Activated CD4-positive, alpha-beta T cell treated with anti-CD3 and anti-CD28 coated beads, Interleukin-2, amount 10 ng/mL, durations not matched to agents 24 days and 14 days (primary cell): Measurements from ENCODE around the gene GRIK4. TPM values are rescaled to one million over a fixed set of nuclear protein-coding genes. Genes with fewer than 3 reads are reported as not detected.

Source experiments
- DNase-seq: peaks from one replicate; pipeline ENCODE4 v3.0.0; 2022
- H3K27ac Mint-ChIP-seq: one replicate; pipeline ENCODE4 v1.8.0; 2022; ENCODE audit warnings: mild to moderate bottlenecking, mixed read lengths
- H3K27me3 Mint-ChIP-seq: one replicate; pipeline ENCODE4 v1.8.0; 2022; ENCODE audit warnings: mixed read lengths
- H3K36me3 Mint-ChIP-seq: one replicate; pipeline ENCODE4 v1.8.0; 2022; ENCODE audit warnings: low read depth, mild to moderate bottlenecking, mixed read lengths
- H3K4me1 Mint-ChIP-seq: one replicate; pipeline ENCODE4 v1.8.0; 2021; ENCODE audit warnings: mixed read lengths
- H3K4me3 Mint-ChIP-seq: one replicate; pipeline ENCODE4 v1.8.0; 2022; ENCODE audit warnings: mild to moderate bottlenecking, moderate library complexity, mixed read lengths
- H3K9me3 Mint-ChIP-seq: one replicate; pipeline ENCODE4 v1.8.0; 2021; ENCODE audit warnings: mixed read lengths
- intact Hi-C: fragments of 100-400 bp; cut with micrococcal nuclease; formaldehyde crosslinking; loops from one replicate; pipeline ENCODE4 v1.15.1; 2023
- total RNA-seq: library from RNA; stranded (reverse); gene quantifications from 2 replicates; pipeline ENCODE4 v1.2.3, GENCODE V29; 2022

Gene GRIK4
- total RNA-seq, 1 donor from 2014 or later: 0.09 TPM

DNA sequence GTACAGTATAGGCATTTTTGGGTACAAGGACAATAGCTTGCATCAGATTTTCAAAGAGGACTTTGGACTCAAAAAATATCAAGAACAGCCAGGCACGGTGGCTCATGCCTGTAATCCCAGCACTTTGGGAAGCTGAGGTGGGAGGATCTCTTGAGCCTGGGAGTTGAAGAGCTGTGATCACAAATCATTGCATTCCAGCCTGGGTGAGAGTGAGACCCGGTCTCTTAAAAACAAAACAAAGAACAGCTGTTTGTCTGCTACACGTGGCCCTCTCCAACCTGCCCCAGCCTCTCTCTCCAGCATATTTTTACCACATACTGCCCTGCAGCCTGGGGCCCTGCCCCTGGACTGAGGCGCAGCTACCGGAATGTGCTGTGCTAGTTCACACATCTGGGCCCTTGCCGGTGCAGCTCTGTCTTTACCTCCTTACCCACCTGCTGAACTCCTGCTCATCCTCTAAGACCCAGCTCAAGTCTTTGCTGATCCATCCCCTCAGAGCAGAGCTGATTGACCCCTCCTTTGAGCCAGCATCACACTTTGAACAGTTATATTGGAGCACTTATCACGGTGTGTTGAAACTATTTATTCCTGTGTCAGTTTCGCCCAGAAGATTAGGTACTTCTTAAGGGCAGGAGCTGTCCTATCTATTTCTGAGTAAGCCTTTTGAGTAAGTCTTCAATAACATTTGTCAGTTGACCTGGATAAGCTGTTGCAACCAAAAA, 29.4 kb downstream of the GRIK4 start:
- Mint-ChIP-seq H3K36me3 (no peaks in the 10 kb centered on the region), H3K27ac (no peak overlapping the region), H3K4me3 (no peak overlapping the region), H3K9me3 (no peaks in the 10 kb centered on the region), H3K4me1 (no peaks in the 10 kb centered on the region), H3K27me3 (no peaks in the 10 kb centered on the region)
- DNase-seq: no peak
- intact Hi-C loops: no loop called here

DNA sequence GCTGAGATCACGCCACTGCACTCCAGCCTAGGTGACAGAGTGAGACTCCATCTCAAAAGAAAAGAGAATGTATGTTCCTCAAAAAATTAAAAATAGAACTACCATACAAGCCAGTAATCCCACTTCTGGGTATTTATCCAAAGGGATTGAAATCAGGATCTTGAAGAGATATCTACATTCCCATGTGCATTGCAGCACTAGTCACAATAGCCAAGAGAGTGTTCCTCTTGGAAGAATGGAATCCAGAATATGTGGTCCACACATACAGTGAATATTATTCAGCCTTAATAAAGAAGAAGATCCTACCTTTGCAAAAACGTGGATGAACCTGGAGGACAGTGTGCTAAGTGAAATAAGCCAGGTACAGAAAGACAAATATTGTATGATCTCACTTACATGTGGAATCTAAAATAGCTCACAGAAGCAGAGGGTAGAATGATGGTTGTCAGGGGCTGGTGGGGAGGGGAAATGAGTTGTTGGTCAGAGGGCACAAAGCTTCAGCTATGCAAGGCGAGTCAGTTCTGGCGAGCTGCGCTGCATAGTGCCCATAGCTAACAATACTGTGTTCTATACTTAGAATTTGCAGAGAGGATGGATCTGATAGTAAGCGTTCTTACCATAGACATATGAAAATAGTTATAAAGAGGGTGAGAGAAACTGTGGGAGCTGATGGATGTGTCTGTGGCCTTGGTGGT, 32.1 kb downstream of the GRIK4 start:
- H3K9me3 Mint-ChIP-seq: no peaks in the 10 kb centered on the region
- intact Hi-C loops: no loop called here
- no peaks in the 10 kb centered on the region for H3K4me1 Mint-ChIP-seq
- no peak overlapping the region for H3K4me3 Mint-ChIP-seq
- DNase-seq: no peak
- H3K27me3 Mint-ChIP-seq: no peaks in the 10 kb centered on the region
- no peaks in the 10 kb centered on the region for H3K36me3 Mint-ChIP-seq
- H3K27ac Mint-ChIP-seq: no peak overlapping the region

DNA sequence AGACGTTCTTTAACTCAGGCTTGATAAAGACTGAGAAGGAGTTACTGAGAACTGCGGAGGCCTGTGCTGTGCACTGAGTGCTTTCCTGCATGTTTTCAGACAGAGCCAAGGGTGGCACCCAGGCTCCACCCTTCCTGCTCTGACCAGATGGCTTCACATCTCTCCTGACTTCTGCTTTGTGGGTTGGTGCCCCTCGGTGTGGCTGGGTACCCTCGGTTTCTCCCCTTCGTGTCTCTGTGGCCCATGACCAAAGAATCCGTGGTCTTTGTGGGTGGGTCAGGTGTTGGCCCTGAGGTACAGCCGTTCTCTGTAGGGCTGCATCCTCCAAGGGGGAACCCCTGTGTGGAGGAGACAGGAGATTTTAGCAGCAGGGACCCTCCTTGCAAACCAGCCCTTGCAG, 34.3 kb downstream of the GRIK4 start:
- Mint-ChIP-seq H3K4me1 (no peaks in the 10 kb centered on the region), H3K4me3 (no peak overlapping the region), H3K36me3 (no peaks in the 10 kb centered on the region), H3K27me3 (peaks cover 1% of the 10 kb centered on the region), H3K9me3 (no peaks in the 10 kb centered on the region), H3K27ac (no peak overlapping the region)
- intact Hi-C loops: no loop called here
- no peak for DNase-seq

DNA sequence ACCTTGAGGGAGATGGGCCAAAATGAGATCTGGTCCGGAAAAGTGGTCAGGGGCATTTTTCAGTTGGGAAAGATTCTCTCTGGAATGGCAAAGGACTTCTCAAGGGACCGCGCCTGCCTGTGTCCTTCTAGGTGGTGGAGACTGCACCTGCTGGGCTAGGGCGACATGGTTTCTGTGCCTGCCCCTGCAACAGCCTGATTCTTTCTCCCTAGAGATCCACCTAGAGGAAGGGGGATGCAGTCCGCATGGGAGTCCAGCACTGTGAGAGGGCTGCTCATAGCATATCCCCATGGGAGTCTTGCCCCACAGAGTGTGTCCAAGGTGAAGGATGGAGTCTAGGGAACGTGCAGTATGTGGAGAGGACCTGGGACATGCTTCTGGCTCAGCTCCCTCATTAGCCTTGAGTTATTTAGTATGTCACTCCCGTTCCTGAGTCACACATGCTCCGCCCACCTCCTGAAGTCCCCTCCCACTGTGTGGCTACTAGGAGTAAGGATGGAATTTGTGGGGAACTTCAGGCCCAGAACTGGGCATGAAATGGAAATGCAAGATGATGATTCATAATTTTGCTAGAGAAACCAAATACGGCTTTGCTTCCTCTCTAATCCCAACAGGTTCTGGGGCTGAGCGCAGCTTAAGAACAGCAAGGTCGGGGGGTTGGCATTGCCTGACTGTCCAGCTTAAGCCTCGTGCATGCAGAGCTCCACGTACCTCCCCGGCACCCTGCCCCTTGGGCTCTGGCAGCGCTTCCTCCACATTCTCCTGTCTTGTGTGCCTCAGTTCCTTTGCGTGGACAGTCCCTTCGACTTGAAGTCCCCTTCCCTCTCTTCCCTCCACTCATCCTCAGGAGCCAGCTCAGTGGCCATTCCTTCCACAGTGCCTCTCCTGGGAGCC, 35.0 kb downstream of the GRIK4 start:
- Mint-ChIP-seq H3K27me3 (peaks cover 1% of the 10 kb centered on the region), H3K36me3 (no peaks in the 10 kb centered on the region), H3K9me3 (no peaks in the 10 kb centered on the region), H3K27ac (no peak overlapping the region), H3K4me3 (no peak overlapping the region), H3K4me1 (no peaks in the 10 kb centered on the region)
- intact Hi-C loops: no loop called here
- no peak for DNase-seq

DNA sequence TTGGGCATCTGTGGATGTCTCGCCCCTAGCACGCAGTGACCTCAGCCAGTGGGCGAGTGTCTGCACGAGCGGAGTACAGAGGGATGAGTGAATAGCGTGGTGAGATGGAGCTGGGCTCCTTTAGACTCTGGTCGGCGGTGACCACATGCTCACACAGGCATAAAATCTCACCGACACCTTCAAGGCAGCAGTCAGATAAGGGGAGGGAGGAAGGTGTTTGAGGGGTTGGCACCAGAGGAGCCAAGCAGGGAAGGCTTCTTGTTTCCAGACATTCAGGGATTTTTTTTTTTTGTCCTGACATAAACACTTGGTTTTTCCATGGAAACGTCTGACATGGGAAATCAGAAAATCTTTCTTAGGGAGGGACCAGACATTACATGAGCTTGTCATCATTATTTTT, 35.8 kb downstream of the GRIK4 start:
- H3K36me3 Mint-ChIP-seq: no peaks in the 10 kb centered on the region
- no peak overlapping the region for H3K4me3 Mint-ChIP-seq
- intact Hi-C loops: no loop called here
- H3K27me3 Mint-ChIP-seq: peaks cover 1% of the 10 kb centered on the region
- H3K27ac Mint-ChIP-seq: no peak overlapping the region
- peaks cover under 1% of the 10 kb centered on the region for H3K4me1 Mint-ChIP-seq
- no peak for DNase-seq
- H3K9me3 Mint-ChIP-seq: no peaks in the 10 kb centered on the region

DNA sequence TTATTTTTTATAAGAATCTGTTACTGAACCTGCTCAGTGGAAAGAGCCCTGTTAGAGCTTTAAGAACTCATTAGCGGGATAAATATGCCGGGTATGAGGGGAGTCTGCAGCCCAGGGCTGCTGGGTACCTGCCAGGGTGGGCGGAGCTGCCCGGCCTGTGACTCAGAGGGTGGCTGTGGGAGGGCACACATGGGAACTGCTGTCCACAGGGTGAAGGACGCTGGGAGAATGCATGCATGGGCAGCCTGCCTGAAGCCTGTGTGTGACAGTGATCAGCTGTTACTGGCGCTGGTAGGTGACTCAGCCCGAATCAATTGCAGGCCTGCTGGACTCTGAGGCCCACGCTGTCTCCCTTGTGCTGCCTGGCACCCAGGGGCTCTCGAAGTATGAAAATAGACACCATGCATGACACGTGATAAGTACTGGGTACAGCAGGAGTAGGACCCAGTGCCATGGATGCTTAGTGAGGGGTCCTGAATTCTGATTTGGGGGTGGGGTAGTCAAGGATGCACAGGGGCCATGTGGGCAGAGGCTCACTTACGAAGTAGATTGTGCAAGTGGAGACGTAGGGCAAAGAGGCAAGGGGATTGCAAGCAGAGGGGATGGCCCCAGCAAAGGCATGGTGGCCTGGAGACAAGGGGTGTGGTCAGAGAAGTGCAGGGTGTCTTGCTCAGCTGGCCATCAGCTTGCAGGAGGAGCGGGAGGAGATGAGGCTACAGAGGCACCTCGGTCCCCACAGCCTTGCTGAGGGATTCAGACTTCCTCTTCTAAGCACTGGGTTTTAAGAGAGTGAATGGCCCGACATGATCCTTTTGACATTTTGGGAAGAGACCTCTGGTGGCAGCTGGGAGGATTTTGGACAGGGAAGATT, 36.5 kb downstream of the GRIK4 start:
- Mint-ChIP-seq H3K36me3 (no peaks in the 10 kb centered on the region), H3K4me1 (peaks cover 2% of the 10 kb centered on the region), H3K27me3 (peaks cover 1% of the 10 kb centered on the region), H3K9me3 (no peaks in the 10 kb centered on the region), H3K27ac (no peak overlapping the region), H3K4me3 (no peak overlapping the region)
- no peak for DNase-seq
- intact Hi-C loops: no loop called here

DNA sequence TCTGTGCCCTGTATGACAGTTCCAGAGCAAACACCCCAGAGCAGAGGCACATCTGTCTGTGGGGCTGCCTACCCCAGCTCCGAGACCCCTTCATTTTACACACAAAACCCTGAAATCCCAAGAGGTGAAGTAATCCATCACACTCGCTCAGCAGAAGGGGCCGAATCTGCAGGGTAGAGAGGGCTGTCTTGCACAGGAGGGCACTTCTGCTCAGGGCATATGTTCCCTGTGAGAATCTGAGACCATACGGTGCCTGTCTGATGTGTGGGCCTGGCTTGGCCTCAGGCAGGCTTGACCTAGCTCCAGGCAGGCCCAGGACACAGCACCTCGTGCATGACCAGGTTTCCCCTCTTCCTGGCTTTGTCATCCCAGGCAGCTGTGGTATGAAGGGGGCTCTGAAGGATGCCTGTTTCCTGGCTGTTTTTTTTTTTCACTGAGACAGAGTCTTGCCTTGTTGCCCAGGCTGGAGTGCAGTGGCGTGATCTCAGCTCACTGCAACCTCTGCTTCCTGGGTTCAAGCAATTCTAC, 37.2 kb downstream of the GRIK4 start:
- peaks cover 1% of the 10 kb centered on the region for H3K27me3 Mint-ChIP-seq
- no peak for DNase-seq
- H3K9me3 Mint-ChIP-seq: no peaks in the 10 kb centered on the region
- no peak overlapping the region for H3K4me3 Mint-ChIP-seq
- H3K4me1 Mint-ChIP-seq: peaks cover 2% of the 10 kb centered on the region
- intact Hi-C loops: no loop called here
- no peak overlapping the region for H3K27ac Mint-ChIP-seq
- H3K36me3 Mint-ChIP-seq: no peaks in the 10 kb centered on the region

DNA sequence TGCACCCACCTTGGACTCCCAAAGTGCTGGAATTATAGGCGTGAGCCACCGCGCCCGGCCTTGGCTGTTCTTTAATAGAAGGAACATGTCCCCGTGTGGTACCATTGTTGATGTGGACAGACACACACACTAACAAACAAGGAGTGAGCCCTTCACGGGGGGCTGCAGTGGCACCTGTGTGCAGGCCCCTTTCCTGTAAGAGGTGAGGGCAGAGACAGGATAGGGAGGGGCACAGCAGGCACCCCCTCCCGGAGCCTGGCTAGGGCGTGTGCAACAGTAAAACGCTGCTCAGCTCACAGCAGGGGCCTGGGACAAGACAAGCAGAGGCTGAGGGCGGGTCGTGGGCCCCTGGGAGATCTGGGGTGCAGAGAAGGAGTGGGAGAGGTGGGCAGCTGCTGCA, 37.8 kb downstream of the GRIK4 start:
- intact Hi-C loops: no loop called here
- peaks cover 2% of the 10 kb centered on the region for H3K4me1 Mint-ChIP-seq
- peaks cover 1% of the 10 kb centered on the region for H3K27me3 Mint-ChIP-seq
- no peaks in the 10 kb centered on the region for H3K36me3 Mint-ChIP-seq
- no peak overlapping the region for H3K4me3 Mint-ChIP-seq
- no peak overlapping the region for H3K27ac Mint-ChIP-seq
- no peak for DNase-seq
- H3K9me3 Mint-ChIP-seq: no peaks in the 10 kb centered on the region

DNA sequence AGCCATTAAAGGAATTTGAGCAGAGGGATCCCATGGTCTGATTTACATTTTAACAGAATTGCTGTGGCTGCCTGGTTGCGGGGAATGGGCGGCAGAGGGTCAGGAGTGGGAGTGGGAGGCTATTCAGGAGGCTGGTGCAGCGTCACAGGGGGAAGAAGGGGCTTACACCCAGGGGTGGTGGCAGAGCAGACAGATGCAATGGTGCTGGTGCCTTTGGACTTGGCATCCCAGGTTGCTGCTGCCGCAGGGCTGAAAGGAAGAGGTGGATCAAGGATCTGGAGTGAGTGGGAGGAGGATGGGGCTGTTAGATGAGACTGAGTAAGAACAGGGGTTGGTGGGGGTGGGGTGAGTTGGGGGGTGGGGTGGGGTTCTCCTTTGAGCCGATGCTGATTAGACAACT, 38.5 kb downstream of the GRIK4 start:
- Mint-ChIP-seq H3K27ac (no peak overlapping the region), H3K9me3 (no peaks in the 10 kb centered on the region), H3K27me3 (peaks cover 1% of the 10 kb centered on the region), H3K36me3 (no peaks in the 10 kb centered on the region), H3K4me3 (no peak overlapping the region), H3K4me1 (peaks cover 2% of the 10 kb centered on the region)
- no peak for DNase-seq
- intact Hi-C loops: no loop called here

DNA sequence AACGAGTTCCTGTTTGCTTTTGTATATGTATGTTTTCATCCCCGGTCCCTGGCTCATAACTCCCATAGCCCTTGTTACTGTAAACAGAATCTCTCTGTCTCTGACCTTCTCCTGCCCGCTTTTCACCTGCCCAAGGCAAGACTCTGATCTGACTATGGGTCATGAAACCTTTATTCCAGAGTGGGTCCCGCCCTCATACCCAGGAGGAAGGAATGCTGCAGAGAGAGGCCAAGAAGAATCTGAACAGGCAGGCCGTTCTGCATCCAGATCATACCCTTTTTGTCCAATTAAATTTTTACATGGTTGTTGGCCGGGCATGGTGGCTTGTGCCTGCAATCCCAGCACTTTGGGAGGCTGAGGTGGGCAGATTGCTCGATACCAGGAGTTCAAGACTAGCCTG, 39.6 kb downstream of the GRIK4 start:
- Mint-ChIP-seq H3K4me3 (no peak overlapping the region), H3K4me1 (peaks cover 2% of the 10 kb centered on the region), H3K36me3 (no peaks in the 10 kb centered on the region), H3K27me3 (peaks cover 1% of the 10 kb centered on the region), H3K27ac (no peak overlapping the region), H3K9me3 (no peaks in the 10 kb centered on the region)
- no peak for DNase-seq
- intact Hi-C loops: no loop called here

DNA sequence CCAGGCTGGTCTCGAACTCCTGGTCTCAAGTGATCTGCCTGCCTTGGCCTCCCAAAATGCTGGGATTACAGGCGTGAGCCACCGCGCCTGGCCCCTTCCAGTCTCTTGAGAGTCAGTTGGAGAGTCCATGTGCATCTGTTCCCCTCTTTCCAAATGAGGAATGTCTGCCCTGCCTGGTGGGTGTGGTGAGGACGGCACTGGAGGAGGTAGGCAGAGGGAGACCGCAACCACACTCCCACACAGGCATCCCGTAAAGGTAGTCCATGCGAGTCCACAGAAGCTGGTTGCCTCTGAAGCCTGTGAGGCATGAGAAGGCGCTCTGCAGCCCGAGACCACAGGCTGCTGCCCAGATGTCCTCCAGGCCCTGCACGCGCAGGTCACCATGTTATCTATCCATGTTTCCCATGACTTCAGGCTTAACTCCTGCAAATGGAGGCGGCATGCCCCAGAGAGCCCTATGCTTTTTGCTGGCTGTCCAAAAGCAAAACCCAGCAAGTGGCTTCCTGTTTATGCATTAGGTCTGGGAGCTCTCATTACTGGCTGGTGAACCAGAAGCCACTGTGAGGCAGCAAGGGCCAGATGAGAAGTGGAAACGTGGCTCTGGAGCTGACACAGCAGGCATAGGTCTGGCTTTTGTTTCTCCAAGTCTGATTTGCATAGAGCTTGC, 43.4 kb downstream of the GRIK4 start:
- Mint-ChIP-seq H3K36me3 (no peaks in the 10 kb centered on the region), H3K9me3 (no peaks in the 10 kb centered on the region), H3K27ac (no peak overlapping the region), H3K4me1 (peaks cover 2% of the 10 kb centered on the region), H3K4me3 (no peak overlapping the region), H3K27me3 (peaks cover under 1% of the 10 kb centered on the region)
- no peak for DNase-seq
- intact Hi-C loops: no loop called here

DNA sequence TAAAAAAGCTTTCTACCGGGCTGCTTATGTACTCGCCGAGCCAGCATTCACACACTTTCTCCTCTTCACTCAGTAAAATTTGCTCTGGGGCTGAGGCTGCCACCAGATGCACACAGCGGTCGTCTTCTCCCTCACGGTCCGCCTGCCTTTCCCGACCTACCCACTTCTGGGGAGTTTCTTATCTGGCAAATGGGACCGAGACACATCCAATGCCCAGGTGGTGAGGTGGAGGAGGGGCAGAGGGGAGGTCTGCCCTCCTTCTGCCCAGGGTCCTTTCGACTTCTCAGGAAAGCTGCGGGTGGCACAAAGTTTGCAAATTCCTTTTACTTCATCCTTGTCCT, 43.9 kb downstream of the GRIK4 start:
- Mint-ChIP-seq H3K27me3 (peaks cover 2% of the 10 kb centered on the region), H3K4me3 (no peak overlapping the region), H3K27ac (no peak overlapping the region), H3K36me3 (no peaks in the 10 kb centered on the region), H3K9me3 (no peaks in the 10 kb centered on the region), H3K4me1 (peaks cover 2% of the 10 kb centered on the region)
- DNase-seq: no peak
- intact Hi-C loops: no loop called here

DNA sequence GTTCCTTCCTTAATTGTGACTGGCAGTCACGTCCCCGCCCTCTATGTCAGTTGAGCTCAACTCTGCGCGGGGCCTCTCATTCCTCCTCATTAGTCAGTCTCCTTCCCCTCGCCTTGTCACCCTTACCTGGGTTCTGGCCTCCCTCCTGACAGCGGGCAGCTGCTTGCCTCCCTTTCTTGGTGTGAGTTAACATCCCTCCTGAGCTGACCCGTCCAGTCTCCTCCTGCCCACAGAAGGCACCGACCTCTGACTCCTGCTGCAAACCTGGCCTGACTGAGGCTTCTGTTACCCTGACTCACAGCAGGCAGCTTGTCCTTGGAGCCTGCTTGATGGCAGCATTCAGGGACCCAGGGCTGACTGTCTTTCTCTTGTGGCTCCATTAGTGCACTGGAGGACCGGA, 45.2 kb downstream of the GRIK4 start:
- H3K4me3 Mint-ChIP-seq: no peak overlapping the region
- DNase-seq: no peak
- H3K9me3 Mint-ChIP-seq: no peaks in the 10 kb centered on the region
- no peak overlapping the region for H3K27ac Mint-ChIP-seq
- peaks cover 5% of the 10 kb centered on the region for H3K27me3 Mint-ChIP-seq
- intact Hi-C loops: no loop called here
- H3K4me1 Mint-ChIP-seq: peaks cover 2% of the 10 kb centered on the region
- no peaks in the 10 kb centered on the region for H3K36me3 Mint-ChIP-seq
